DMS153 treated with DMSO at 0.1 percent for 48 hours (cell line): Measurements from ENCODE around the gene OPHN1.
"Not testable (repeated sequence)": the region's sequence is repeated elsewhere in the genome, so short reads cannot be mapped to it uniquely, and the experiment has no call there.

ENCODE experiments used
- DNase-seq: peaks from one replicate; lab custom pipeline; 2025; ENCODE audit not compliant: unreplicated experiment; lab: John Stamatoyannopoulos, UW

OPHN1 gene

GRCh38 chrX:68422478-68422877, 10.8 kb downstream of the OPHN1 start:
- no peak for DNase-seq

DNA sequence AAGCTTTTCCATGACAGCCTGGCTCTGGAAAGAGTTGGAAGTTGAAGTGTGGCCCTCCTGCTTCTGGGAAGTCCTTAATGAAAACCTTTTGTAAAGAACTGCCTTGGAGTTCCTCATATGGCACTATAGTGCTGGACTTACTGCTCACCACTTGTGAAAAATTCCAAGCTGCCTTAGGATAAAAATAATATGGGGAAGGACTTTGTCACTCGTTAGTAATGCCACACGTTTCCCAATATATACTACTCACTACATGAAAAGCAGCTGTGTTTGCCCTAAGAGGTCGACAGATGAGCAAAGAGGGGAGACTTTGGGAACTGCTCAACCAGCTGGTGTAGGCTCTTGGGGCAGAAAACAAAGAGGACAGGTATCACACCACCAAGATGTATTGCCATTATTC, 11.7 kb downstream of the OPHN1 start:
- DNase-seq, result no peak

DNA sequence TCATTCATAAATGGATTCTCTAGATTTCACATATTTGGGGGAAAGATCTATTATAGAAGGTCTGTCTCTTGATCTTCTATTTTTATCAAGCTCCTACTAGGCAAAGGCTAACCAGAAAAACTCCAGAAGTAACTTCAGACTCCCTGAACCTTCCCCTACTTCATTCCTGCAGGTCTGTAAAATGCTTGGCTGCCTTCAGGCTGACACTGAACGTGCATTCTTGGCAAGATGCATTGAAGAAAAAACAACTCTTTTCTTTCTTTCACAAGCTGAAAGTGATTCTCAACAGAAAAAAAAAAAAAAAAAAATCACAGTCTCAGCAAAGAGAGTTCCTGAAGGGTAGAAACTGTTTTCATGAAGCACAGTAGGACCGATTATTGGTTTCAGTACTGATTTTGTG, 12.7 kb downstream of the OPHN1 start:
- no peak for DNase-seq

DNA sequence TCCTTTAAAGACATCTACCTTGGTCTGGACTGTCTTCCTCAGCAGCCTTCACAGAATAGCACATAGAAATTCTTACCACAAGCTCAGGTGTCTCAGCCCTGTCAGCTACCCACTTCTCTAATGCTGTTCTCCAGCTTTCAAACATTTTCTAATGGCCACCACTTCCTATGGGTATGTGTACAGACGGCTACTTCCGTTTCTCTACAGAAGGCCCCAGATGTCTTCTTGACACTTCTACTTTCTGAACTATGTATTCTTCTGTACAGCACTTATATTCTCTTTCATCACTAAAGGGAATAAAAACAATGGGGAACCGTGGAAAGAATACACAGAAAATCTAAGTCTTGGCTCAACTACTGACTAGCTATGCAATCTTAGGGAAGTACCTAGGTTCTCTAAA, 13.3 kb downstream of the OPHN1 start:
- no peak for DNase-seq

GRCh38 chrX:68417651-68418050, 15.6 kb downstream of the OPHN1 start:
- no peak for DNase-seq

DNA sequence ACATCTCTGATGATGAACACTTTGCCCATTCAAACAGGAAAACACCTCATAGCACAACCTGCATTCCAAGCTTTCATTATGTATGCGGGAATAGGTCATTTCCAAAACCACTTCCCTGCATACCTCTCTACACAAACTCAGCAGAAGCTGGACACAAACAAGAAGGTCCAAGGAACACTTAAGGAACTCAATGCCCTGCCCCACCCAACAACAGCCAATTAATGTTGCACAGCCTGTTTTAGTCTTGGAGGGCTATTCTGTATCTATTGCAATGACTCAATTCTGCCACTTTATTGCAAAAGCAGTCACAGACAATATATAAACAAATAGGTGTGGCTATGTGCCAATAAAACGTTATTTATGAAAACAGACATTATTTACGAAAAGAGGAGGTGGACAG, 16.7 kb downstream of the OPHN1 start:
- DNase-seq, result no peak

GRCh38 chrX:68415316-68415715, 18.0 kb downstream of the OPHN1 start:
- no peak for DNase-seq

- DNase-seq, result no peak
Observed at GRCh38 chrX:68413254-68413653, 20.0 kb downstream of the OPHN1 start.

- DNase-seq, result no peak
Observed at GRCh38 chrX:68411729-68412128, 21.6 kb downstream of the OPHN1 start.

GRCh38 chrX:68409194-68409593, 24.1 kb downstream of the OPHN1 start:
- no peak for DNase-seq

GRCh38 chrX:68403522-68403921, 29.8 kb downstream of the OPHN1 start:
- no peak for DNase-seq

DNA sequence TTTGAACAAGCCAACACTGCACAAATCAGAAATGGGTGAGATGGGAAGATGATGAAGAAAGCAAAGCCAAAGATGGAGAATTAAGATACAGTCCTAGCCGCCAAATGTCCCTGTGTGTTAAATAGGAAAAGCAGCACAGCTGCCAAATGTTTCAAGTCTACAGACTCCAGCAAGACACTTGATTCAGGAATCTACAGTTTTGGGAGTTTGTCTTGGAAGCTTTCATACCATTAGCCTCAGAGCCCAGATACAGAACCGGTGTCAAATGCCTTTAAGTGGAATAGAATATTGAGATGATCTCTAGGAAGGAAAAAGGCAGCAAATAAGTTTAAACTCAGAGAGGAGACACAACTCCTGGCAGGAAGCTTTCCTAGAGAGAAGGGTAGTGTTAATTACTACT, 30.3 kb downstream of the OPHN1 start:
- no peak for DNase-seq

DNA sequence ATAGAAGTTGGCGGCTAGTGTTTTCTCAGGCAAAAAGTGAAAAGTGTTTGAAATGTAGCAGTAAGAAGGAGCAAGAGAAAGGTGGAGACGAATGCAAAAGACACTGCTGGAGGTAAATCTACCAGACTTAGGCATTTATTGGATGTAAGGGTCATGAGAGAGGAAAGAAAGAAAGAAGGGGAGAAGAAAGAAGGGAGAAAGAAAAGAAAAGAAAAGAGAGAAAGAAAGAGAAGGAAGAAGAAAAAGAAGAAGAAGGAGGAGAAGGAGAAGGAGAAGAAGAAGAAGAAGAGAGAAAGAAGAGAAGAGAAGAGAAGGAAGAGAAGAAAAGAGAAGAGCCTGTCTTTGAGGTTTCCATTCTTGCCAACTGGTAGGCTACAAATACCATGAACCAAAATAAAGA, 31.2 kb downstream of the OPHN1 start:
- no peak for DNase-seq

- DNase-seq, result no peak
Observed at GRCh38 chrX:68398291-68398690, 35.0 kb downstream of the OPHN1 start.

DNA sequence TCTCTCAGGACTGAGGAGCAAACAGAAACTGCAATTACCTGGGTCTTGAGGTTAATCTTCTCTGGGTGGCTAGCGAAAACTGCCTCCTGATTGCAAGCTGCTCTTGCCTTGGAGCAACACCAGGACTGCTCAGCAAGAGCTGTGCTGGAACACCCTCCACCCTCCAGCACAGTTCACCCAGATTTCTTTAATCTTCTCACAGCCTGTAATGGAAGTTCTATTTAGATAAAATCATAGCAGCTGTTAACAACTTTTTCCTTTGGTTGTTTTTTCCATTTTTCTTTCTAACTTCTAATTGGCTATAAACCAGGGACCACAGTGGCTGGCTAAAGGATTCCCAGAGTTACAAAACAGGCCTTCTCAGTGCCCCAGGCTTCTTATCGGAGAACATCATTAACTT, 36.3 kb downstream of the OPHN1 start:
- DNase-seq, result no peak

- not testable (repeated sequence) for DNase-seq
Observed at GRCh38 chrX:68389419-68389960, 43.8 kb downstream of the OPHN1 start.

DNA sequence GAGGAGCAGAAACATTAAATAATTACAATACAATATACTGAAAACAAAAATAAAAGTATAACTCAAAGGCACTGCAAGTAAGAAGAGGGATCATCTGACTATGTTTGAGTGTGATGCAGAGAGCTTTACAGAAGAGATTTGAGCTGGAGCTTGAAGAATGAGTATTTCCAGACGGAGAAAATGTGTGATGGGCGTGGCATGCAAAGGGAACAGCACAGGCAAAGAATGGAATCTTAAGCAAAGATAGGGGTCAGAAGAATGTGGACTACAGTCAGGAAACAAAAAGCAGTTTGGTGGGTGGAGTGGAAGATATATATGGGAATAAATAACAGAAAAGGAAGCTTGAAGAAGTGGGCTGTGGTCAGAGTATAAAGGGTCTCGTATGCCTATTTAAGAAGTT, 45.5 kb downstream of the OPHN1 start:
- no peak for DNase-seq

GRCh38 chrX:68383540-68383939, 49.8 kb downstream of the OPHN1 start:
- DNase-seq, result no peak

- not testable (repeated sequence) for DNase-seq
Observed at GRCh38 chrX:68377579-68377978, 55.7 kb downstream of the OPHN1 start.

DNA sequence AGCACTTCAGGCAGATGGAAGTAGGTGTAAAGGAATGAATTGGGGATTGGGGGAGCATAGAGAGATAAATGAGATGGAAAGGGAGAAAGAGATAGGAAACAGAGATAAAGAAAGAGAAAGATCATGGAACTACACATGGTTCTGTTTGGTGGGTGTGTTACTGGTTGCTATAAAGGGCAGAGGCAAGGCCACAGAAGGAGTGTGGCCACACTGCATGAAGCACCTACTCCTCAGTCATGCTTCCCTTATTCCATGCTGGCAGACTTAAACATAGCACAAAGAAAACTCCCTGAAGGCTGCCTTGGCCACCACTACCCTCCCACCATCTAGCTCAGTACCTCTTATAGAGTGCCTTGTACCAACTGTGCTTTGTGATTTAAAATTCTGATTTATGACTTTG, 56.9 kb downstream of the OPHN1 start:
- no peak for DNase-seq

DNA sequence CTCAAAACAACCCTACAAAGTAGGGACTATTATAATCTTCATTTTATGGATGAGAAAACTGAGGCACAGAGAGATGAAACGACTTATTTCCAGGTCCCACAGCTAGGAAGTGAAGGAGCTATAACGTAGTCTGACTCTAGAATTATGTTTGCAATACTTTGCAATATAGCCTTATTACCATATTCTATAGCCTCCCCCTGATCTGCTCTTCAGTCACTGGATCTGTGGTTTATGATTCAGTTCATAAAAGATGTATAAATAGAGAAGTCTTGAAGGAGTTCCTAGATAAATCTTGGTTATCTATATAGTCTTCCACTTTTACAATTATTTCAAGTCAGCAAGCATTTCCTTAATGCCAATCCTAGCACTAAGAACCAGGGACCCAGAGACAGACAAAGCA, 57.5 kb downstream of the OPHN1 start:
- DNase-seq, result no peak

DNA sequence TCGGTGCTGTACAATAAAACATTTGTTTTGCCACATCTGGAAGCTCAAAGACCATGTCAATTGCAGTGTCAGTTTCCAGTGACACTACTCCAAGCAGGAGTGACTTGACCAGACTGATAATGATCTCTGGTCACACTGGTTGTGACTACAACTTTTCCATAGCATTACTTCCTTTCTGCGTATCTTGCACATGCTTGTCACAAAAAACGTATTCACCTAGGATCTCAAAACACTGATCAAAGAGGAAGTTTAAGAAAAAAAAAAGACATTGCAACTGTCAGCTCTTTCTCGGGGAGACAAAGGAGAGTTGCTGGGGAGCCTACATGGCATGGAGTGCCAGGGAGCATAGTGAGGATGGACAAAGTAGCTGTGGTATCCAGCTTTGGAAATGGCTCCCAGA, 60.6 kb downstream of the OPHN1 start:
- DNase-seq, result no peak

GRCh38 chrX:68369559-68369958, 63.7 kb downstream of the OPHN1 start:
- DNase-seq, result no peak

DNA sequence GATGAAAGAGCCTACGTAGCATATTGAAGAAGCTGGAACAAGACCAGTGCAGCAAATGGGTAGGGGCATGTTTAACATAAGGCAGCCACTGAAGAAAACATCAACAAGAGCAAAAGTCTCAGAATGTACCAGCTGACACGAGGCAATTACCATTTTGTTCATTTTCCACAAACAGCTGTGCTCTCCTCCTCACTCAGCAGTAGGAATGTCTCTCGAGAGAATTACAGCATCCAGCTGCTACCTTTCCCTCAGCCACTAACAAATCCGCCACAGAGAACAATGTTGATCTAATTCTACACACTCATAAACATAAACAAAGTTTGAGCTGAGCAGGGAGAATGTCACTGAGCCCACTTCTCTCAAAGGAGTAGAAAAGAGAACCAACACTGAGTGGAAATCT, 68.0 kb downstream of the OPHN1 start:
- DNase-seq, result no peak
